Esophagus muscularis mucosa (tissue), 4 donors: ENCODE results near the gene TMEM14A.

ENCODE experiments used
- CTCF ChIP-seq, 3 experiments: fragments of 200-600 bp in 2 of 3; fragments of 450-650 bp in 1 of 3; sonication (generic) in 2 of 3; IDR thresholded peaks; one replicate each; pipeline ENCODE4 v1.5.1; 2017 to 2019; ENCODE audit warnings: antibody characterized with exemption in 3 of 3, mild to moderate bottlenecking in 2 of 3, moderate library complexity in 1 of 3
- EP300 ChIP-seq: sonication (generic); formaldehyde crosslinking; IDR thresholded peaks from one replicate; pipeline ENCODE4 v1.6.1; 2017; ENCODE audit warnings: antibody characterized with exemption
- POLR2A ChIP-seq: fragments of 450-650 bp; IDR thresholded peaks from one replicate; pipeline ENCODE4 v1.6.1; 2017; ENCODE audit warnings: antibody characterized with exemption, moderate library complexity, mild to moderate bottlenecking, low read depth
- POLR2AphosphoS5 ChIP-seq, 2 donors: sonication (generic); formaldehyde crosslinking; IDR thresholded peaks; one replicate each; pipeline ENCODE4 v1.6.1; 2017; ENCODE audit warnings: antibody characterized with exemption in 2 of 2

GRCh38 chr6:52712136-52712535 is 41.2 kb downstream of the TMEM14A start:
- TF ChIP-seq CTCF (IDR thresholded peaks at IDR 0.05) (no peak), POLR2A (no peak), EP300 (no peak), POLR2AphosphoS5 (IDR thresholded peaks at IDR 0.05) (no peak)
